ENCODE measurements around the gene TNIK. TPM values are rescaled to one million over a fixed set of nuclear protein-coding genes. Genes with fewer than 3 reads are reported as not detected.

Gene TNIK
- total RNA-seq, 1 experiment from 2014 or later: 22.4 TPM

DNA sequence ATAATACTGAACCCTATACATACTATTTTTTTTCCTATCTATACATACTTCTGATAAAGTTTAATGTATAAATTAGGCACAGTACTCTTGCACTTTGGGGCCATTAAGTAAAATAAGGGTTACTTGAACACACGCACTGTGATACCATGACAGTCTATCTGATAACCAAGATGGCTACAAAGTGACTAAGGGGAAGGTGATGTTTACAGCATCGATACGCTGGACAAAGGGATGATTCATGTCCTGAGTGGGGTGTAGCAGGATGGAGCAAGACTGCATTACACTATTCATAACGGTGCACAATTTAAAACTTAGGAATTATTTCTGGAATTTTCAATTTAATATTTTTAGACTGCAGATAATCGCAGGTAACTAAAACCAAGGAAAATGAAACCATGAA lies 403.7 kb downstream of the TNIK start:
- no peak overlapping the region for H3K27ac Mint-ChIP-seq (ENCODE audit: unreplicated experiment)
- intact Hi-C loops (cut with micrococcal nuclease; ENCODE audit: unreplicated experiment): no loop called here
- Histone ChIP-seq H3K27me3 (replicated peaks; ENCODE audit: control insufficient read depth, insufficient read depth, low read length) (no peaks in the 10 kb centered on the region), H3K4me1 (peaks cover 73% of the 10 kb centered on the region), H3K4me3 (ENCODE audit: low read depth, low read length) (no peak overlapping the region), H3K36me3 (ENCODE audit: control insufficient read depth, insufficient read depth, low read length) (no peaks in the 10 kb centered on the region), H3K9me3 (no peaks in the 10 kb centered on the region)
- peaks cover 7% of the 10 kb centered on the region for H3K4me1 Mint-ChIP-seq (ENCODE audit: low read depth, unreplicated experiment)
- no peak overlapping the region for H3K4me3 Mint-ChIP-seq (ENCODE audit: unreplicated experiment)
- BruUV-seq (replicated peaks): no TSS peak
- DNase-seq: no peak
- POLR2A ChIA-PET: no interaction called here
- peaks cover 6% of the 10 kb centered on the region for H3K36me3 Mint-ChIP-seq (ENCODE audit: insufficient read depth, unreplicated experiment)
- TF ChIP-seq CTCF (IDR thresholded peaks at IDR 0.05; ENCODE audit: insufficient read depth in 1 of 2, low read depth in 1 of 2, low read length in 1 of 2, severe bottlenecking in 1 of 2, unreplicated experiment in 1 of 2): no peak
- CTCF ChIA-PET: no interaction called here
- no peaks in the 10 kb centered on the region for H3K27me3 Mint-ChIP-seq (ENCODE audit: insufficient read depth, unreplicated experiment)
- no peaks in the 10 kb centered on the region for H3K9me3 Mint-ChIP-seq (ENCODE audit: unreplicated experiment)

GRCh38 chr3:171055336-171056178 lies 404.6 kb downstream of the TNIK start:
- H3K9me3 Mint-ChIP-seq (ENCODE audit: unreplicated experiment): no peaks in the 10 kb centered on the region
- Histone ChIP-seq H3K4me3 (ENCODE audit: low read depth, low read length) (no peak overlapping the region), H3K27me3 (replicated peaks; ENCODE audit: control insufficient read depth, insufficient read depth, low read length) (no peaks in the 10 kb centered on the region), H3K9me3 (no peaks in the 10 kb centered on the region), H3K4me1 (peaks cover 73% of the 10 kb centered on the region), H3K36me3 (ENCODE audit: control insufficient read depth, insufficient read depth, low read length) (no peaks in the 10 kb centered on the region)
- POLR2A ChIA-PET: no interaction called here
- no peak for TF ChIP-seq CTCF (IDR thresholded peaks at IDR 0.05; ENCODE audit: insufficient read depth in 1 of 2, low read depth in 1 of 2, low read length in 1 of 2, severe bottlenecking in 1 of 2, unreplicated experiment in 1 of 2)
- intact Hi-C loops (cut with micrococcal nuclease; ENCODE audit: unreplicated experiment): loop anchor here (1.0 kb wide), 3 partner anchors 11 to 102 kb away; no protein-coding TSS in a partner anchor
- H3K4me1 Mint-ChIP-seq (ENCODE audit: low read depth, unreplicated experiment): peaks cover 9% of the 10 kb centered on the region
- H3K27ac Mint-ChIP-seq (ENCODE audit: unreplicated experiment): no peak overlapping the region
- CTCF ChIA-PET: no interaction called here
- no peak overlapping the region for H3K4me3 Mint-ChIP-seq (ENCODE audit: unreplicated experiment)
- DNase-seq: peak; percentile 44 to 56
- no TSS peak for BruUV-seq (replicated peaks)
- H3K27me3 Mint-ChIP-seq (ENCODE audit: insufficient read depth, unreplicated experiment): no peaks in the 10 kb centered on the region
- H3K36me3 Mint-ChIP-seq (ENCODE audit: insufficient read depth, unreplicated experiment): peaks cover 6% of the 10 kb centered on the region

- H3K4me3 ChIP-seq (ENCODE audit: low read depth, low read length): no peak overlapping the region
Observed at GRCh38 chr3:171054921-171055320, 405.3 kb downstream of the TNIK start.

More at GRCh38 chr3:171054921-171055320, 405.3 kb downstream of the TNIK start:
- no peak for DNase-seq
- intact Hi-C loops (cut with micrococcal nuclease; ENCODE audit: unreplicated experiment): loop anchor here (1.0 to 5.0 kb wide), 5 partner anchors 11 to 777 kb away; no protein-coding TSS in a partner anchor
- Mint-ChIP-seq H3K27me3 (ENCODE audit: insufficient read depth, unreplicated experiment) (no peaks in the 10 kb centered on the region), H3K36me3 (ENCODE audit: insufficient read depth, unreplicated experiment) (peaks cover 6% of the 10 kb centered on the region), H3K4me3 (ENCODE audit: unreplicated experiment) (no peak overlapping the region), H3K27ac (ENCODE audit: unreplicated experiment) (no peak overlapping the region), H3K4me1 (ENCODE audit: low read depth, unreplicated experiment) (peaks cover 14% of the 10 kb centered on the region), H3K9me3 (ENCODE audit: unreplicated experiment) (no peaks in the 10 kb centered on the region)
- Histone ChIP-seq H3K9me3 (no peaks in the 10 kb centered on the region), H3K4me1 (peaks cover 72% of the 10 kb centered on the region), H3K36me3 (ENCODE audit: control insufficient read depth, insufficient read depth, low read length) (no peaks in the 10 kb centered on the region), H3K27me3 (replicated peaks; ENCODE audit: control insufficient read depth, insufficient read depth, low read length) (no peaks in the 10 kb centered on the region)
- TF ChIP-seq CTCF (IDR thresholded peaks at IDR 0.05; ENCODE audit: insufficient read depth in 1 of 2, low read depth in 1 of 2, low read length in 1 of 2, severe bottlenecking in 1 of 2, unreplicated experiment in 1 of 2): no peak
- BruUV-seq (replicated peaks): no TSS peak
- ChIA-PET POLR2A (no interaction called here), CTCF (no interaction called here)

Measured in Caco-2 (cell line).